Skeletal muscle tissue (tissue), 4 donors: ENCODE measurements around the gene FAM171A1. TPM values are rescaled to one million over a fixed set of nuclear protein-coding genes. Genes with fewer than 3 reads are reported as not detected.

Experiments used
- H3K27ac ChIP-seq: one replicate; pipeline ENCODE4 v1.7.0; 2013; ENCODE audit warnings: mild to moderate bottlenecking, low read depth, low read length, inconsistent platforms
- H3K27me3 ChIP-seq, 3 donors: one replicate each; pipeline ENCODE4 v1.7.0; 2013; ENCODE audit warnings: low read length in 3 of 3; ENCODE audit not compliant: control insufficient read depth in 3 of 3, insufficient read depth in 3 of 3
- H3K36me3 ChIP-seq, 3 donors: one replicate each; pipeline ENCODE4 v1.7.0; 2013; ENCODE audit warnings: low read length in 3 of 3; ENCODE audit not compliant: control insufficient read depth in 3 of 3, insufficient read depth in 3 of 3
- H3K4me1 ChIP-seq, 3 donors: one replicate each; pipeline ENCODE4 v1.7.0; 2013; ENCODE audit warnings: low read length in 3 of 3, mild to moderate bottlenecking in 3 of 3; ENCODE audit not compliant: control insufficient read depth in 3 of 3, insufficient read depth in 3 of 3
- H3K4me3 ChIP-seq, 3 donors: one replicate each; pipeline ENCODE4 v1.7.0; 2013; ENCODE audit warnings: low read length in 3 of 3
- H3K9ac ChIP-seq, 3 donors: one replicate each; pipeline ENCODE4 v1.7.0; 2013; ENCODE audit warnings: low read length in 3 of 3, mild to moderate bottlenecking in 3 of 3, moderate library complexity in 2 of 3, low read depth in 1 of 3
- H3K9me3 ChIP-seq, 3 donors: one replicate each; pipeline ENCODE4 v1.7.0; 2013; ENCODE audit warnings: low read length in 3 of 3; ENCODE audit not compliant: control insufficient read depth in 3 of 3
- total RNA-seq: library from RNA; depleted of rRNA; stranded (reverse); fragments of >200 nt; gene quantifications from one replicate; pipeline ENCODE4 v1.2.3, GENCODE V29; 2014
- donor health status: Osteomylitis.

Gene FAM171A1
- total RNA-seq, 1 donor from 2014 or later = 11.0 TPM

DNA sequence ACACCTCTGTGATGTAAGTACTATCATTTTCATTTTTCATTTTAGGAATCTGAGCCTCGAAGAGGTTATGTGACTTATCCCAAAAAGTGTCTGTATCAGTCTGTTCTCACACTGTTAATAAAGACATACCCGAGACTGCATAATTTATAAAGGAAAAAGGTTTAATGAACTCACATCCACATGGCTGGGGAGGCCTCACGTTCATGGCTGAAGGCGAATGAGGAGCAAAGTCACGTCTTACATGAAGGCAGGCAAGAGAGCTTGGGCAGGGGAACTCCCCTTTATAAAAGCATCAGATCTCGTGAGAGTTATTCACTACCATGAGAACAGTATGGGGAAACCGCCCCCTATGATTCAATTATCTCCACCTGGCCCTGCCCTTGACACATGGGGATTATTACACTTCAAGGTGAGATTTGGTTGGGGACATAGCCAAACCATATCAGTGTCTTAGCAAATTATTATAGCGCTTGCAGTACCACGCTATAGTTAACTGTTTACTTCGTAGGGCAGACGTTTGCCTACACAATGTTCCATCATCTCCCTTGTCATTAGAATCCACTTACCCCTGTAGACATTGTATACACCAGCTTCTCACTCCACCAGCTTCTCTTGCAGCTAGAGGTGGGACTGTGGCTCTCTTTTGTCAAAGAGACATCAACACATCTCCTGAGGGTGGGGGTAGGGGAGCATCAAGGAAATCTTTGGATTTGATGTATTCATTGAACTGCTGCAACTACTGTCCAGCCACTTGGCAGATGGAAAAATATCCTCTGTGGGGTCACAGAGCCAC lies 187.2 kb downstream of the FAM171A1 start:
- Histone ChIP-seq H3K4me3 (no peak overlapping the region), H3K4me1 (no peaks in the 10 kb centered on the region), H3K36me3 (no peaks in the 10 kb centered on the region), H3K27ac (no peak overlapping the region), H3K9me3 (no peaks in the 10 kb centered on the region), H3K27me3 (no peaks in the 10 kb centered on the region), H3K9ac (no peak overlapping the region)

DNA sequence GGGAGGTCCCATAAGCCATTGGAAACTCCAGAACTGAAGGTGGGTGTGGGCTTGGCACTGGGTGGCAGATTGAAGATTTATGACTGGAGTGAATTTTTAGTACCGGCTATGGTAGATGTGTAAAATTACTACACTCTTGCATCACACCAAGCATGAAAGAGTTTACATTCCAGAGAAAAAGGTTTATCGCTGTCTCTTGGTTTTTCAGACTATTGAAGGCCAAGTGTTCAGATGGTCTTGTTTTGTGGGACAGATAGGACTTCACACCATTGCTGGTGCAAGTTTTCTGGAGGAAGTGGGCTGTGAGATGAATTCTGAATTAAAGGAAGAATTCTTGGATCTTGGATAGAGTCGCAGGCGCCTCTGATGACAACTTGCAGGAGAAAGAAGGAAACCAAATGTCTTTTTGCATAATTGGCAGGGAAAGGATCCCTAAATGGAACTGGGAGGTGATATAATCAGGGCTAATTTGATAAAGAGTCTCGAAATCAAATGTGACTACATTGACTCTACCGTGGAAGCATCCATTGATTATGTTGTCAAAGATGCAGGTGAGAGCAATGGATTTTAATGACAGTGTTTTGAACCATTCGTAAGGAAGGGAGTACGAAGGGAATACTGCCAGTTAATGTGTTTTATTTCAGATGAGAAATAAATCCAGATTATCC lies 188.4 kb downstream of the FAM171A1 start:
- Histone ChIP-seq H3K4me1 (no peaks in the 10 kb centered on the region), H3K4me3 (no peak overlapping the region), H3K9me3 (no peaks in the 10 kb centered on the region), H3K9ac (no peak overlapping the region), H3K36me3 (no peaks in the 10 kb centered on the region), H3K27ac (no peak overlapping the region), H3K27me3 (no peaks in the 10 kb centered on the region)

DNA sequence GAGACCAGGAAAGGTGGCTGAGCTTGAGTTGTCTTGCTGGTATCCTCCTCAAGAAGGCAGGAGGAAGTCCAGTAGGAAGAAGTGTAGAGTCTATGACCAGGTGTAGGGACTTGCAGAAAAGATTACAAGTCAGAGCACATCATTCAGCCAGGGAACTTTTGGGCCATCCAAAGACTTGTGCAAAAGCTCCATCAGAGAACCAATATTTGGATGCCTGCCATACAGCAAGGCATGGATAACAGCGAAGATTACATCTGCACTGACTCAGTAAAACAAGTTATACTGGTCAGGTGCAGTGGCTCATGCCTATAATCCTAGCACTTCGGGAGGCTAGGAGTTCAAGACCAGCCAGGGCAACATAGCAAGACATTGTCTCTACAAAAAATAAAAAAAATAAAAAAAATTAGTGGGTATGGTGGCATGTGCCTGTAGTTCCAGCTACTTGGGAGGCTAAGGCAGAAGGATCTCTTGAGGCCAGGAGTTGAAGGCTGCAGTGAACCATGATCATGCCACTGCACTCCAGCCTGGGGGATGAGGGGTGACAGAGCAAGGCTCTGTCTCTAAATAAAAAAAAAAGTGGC lies 189.4 kb downstream of the FAM171A1 start:
- Histone ChIP-seq H3K27ac (no peak overlapping the region), H3K4me3 (no peak overlapping the region), H3K9ac (no peak overlapping the region), H3K36me3 (no peaks in the 10 kb centered on the region), H3K27me3 (no peaks in the 10 kb centered on the region), H3K9me3 (no peaks in the 10 kb centered on the region), H3K4me1 (no peaks in the 10 kb centered on the region)

GRCh38 chr10:15180736-15181135 lies 190.4 kb downstream of the FAM171A1 start:
- no peaks in the 10 kb centered on the region for H3K36me3 ChIP-seq
- no peak overlapping the region for H3K9ac ChIP-seq
- no peaks in the 10 kb centered on the region for H3K9me3 ChIP-seq
- H3K4me3 ChIP-seq = no peak overlapping the region
- no peaks in the 10 kb centered on the region for H3K4me1 ChIP-seq
- no peaks in the 10 kb centered on the region for H3K27me3 ChIP-seq
- H3K27ac ChIP-seq = no peak overlapping the region

DNA sequence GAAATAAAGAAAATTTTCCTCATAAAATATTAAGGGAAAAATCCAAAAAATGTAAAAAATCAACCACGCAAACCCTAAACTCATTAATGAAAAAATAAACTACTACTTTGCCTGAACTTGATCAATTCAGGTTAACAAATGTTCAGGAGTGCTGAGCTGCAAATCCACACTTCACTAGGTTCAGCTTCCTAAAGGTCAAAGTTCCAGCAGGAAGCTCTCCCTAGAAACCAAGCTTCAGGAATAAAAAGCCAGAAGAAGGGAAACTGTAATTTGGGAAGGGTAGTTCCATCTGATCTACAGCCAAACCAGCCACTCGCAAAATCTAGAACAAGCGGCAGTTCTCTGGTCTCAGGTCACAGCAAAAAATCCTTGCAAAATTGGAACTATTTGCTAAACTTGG lies 194.8 kb downstream of the FAM171A1 start:
- Histone ChIP-seq H3K27me3 (no peaks in the 10 kb centered on the region), H3K4me1 (no peaks in the 10 kb centered on the region), H3K36me3 (no peaks in the 10 kb centered on the region), H3K9ac (no peak overlapping the region), H3K4me3 (no peak overlapping the region), H3K9me3 (no peaks in the 10 kb centered on the region), H3K27ac (no peak overlapping the region)

- H3K4me1 ChIP-seq = peaks cover 0 to under 1% (median 0%) of the 10 kb centered on the region in 3 donors
- no peak overlapping the region for H3K27ac ChIP-seq
- no peaks in the 10 kb centered on the region for H3K9me3 ChIP-seq
- H3K36me3 ChIP-seq = no peaks in the 10 kb centered on the region
- no peak overlapping the region for H3K9ac ChIP-seq
- H3K27me3 ChIP-seq = no peaks in the 10 kb centered on the region
- no peak overlapping the region for H3K4me3 ChIP-seq
Observed at GRCh38 chr10:15175587-15175986, 195.5 kb downstream of the FAM171A1 start.

DNA sequence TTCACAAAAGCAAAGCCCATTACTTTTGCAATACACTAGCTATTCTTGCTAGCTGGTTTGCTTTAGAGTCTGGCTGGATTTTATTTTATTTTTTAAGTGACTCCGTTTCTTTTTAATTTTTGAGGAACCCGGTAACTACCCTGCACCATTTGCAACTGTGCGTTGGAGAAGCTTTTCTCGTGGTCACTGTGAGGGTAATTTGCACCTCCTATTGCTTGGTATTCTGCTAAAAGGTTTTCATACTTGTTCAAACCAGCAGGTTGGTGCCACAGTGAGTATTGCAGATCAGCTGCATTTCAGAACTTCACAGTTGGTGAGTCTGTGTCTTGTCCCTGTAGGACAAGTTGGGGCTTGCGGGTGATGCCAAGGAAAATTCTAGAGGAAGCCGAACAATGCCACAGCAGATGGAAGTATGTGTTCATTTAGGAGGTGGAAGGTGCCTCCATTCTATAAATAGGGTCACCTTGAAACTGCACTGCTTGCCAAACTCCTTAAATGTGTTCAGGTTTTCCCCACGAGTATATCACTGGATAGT lies 198.7 kb downstream of the FAM171A1 start:
- Histone ChIP-seq H3K4me1 (peaks cover 14 to 20% (median 18%) of the 10 kb centered on the region in 3 donors), H3K4me3 (no peak overlapping the region), H3K27ac (no peak overlapping the region), H3K36me3 (no peaks in the 10 kb centered on the region), H3K9ac (no peak overlapping the region), H3K9me3 (no peaks in the 10 kb centered on the region), H3K27me3 (no peaks in the 10 kb centered on the region)

GRCh38 chr10:15169555-15170401 lies 201.3 kb downstream of the FAM171A1 start:
- Histone ChIP-seq H3K9me3 (no peaks in the 10 kb centered on the region), H3K4me3 (peak overlapping the region; percentile 58 to 64 (median 59)), H3K27me3 (no peaks in the 10 kb centered on the region), H3K4me1 (peaks cover 14 to 30% (median 20%) of the 10 kb centered on the region in 3 donors), H3K36me3 (no peaks in the 10 kb centered on the region), H3K27ac (peak overlapping the region; percentile 25), H3K9ac (peak overlapping the region; percentile 8 to 34 (median 20))

DNA sequence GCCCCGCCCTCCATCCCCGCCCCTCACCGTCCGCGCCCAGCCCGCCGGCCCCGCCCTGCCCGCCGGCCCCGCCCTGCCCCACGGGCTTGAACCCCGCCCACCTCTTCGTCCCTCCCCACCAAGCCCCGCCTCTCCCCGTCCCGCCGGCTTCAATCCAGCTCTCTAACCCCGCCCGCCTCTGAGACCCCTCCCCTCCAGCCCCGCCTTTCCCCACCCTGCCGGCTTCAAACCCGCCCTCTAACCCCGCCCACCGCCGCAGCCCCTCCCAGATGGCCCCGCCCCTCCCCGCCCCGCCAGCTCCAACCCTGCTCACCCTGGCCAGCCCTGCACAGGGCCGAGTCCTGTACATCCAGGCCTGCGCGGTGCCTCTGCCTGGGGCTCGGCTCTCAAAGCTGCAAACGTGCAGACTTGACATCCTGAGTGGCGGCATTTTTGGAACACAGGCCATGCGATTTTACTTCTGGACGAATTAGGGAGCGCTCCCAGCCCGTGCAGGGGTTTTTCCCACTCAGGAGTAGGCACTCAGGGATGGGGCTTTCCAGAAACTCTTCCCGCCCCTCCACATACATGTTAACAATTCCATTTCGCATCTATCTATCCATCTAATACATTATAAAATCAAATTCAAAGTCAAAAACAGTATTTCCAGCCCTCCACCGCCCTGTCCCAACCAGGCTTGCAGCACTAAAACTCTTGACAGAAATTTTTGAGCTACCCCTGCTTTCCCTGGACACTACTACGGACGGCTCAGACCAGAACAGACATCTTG lies 202.1 kb downstream of the FAM171A1 start:
- Histone ChIP-seq H3K9me3 (no peaks in the 10 kb centered on the region), H3K27me3 (no peaks in the 10 kb centered on the region), H3K4me1 (peaks cover 14 to 30% (median 20%) of the 10 kb centered on the region in 3 donors), H3K36me3 (no peaks in the 10 kb centered on the region), H3K27ac (peak overlapping the region; percentile 25), H3K4me3 (peak overlapping the region; percentile 58 to 64 (median 59)), H3K9ac (peak overlapping the region in 2 of 3 donors; percentile 14 to 69)
